Uterus (tissue), 2 donors: ENCODE results near the gene PRRX2.

Source experiments
- POLR2A ChIP-seq, 2 donors: fragments of 450-650 bp; IDR thresholded peaks; one replicate each; pipeline ENCODE4 v1.6.1; 2016; ENCODE audit warnings: antibody characterized with exemption in 2 of 2, mild to moderate bottlenecking in 1 of 2, moderate library complexity in 1 of 2
- TF ChIP-seq, protein P1 (sequence below), 4 experiments: fragments of 200-600 bp in 2 of 4; fragments of 450-650 bp in 2 of 4; sonication (generic) in 2 of 4; IDR thresholded peaks; one replicate each; pipeline ENCODE4 v1.5.1; 2016 to 2019; ENCODE audit warnings: antibody characterized with exemption in 4 of 4, mild to moderate bottlenecking in 2 of 4, moderate library complexity in 1 of 4

DNA sequence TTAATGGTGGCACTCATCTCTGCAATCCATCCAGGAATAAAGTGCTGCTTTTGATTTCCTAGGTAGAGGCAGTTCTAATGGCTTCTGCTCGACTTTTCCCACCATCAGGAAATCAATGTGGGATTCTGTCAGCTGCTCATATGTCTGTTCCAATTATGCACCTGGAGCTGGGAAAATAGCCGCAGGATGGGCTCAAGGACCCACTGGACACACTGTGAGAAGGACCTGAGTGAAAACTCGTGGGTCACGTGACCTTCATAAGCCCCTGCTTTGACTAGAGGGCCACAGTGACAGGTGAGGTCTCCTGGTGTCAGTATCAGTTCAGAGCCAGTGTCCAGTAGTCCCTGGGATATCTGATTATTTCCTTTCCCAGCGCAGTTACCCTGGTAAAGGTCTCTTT lies 105.3 kb downstream of the PRRX2 start:
- TF ChIP-seq, protein P1, sequence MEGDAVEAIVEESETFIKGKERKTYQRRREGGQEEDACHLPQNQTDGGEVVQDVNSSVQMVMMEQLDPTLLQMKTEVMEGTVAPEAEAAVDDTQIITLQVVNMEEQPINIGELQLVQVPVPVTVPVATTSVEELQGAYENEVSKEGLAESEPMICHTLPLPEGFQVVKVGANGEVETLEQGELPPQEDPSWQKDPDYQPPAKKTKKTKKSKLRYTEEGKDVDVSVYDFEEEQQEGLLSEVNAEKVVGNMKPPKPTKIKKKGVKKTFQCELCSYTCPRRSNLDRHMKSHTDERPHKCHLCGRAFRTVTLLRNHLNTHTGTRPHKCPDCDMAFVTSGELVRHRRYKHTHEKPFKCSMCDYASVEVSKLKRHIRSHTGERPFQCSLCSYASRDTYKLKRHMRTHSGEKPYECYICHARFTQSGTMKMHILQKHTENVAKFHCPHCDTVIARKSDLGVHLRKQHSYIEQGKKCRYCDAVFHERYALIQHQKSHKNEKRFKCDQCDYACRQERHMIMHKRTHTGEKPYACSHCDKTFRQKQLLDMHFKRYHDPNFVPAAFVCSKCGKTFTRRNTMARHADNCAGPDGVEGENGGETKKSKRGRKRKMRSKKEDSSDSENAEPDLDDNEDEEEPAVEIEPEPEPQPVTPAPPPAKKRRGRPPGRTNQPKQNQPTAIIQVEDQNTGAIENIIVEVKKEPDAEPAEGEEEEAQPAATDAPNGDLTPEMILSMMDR (IDR thresholded peaks at IDR 0.05), result no peak
- TF ChIP-seq POLR2A (IDR thresholded peaks at IDR 0.05), result no peak
